Activated CD4-positive, alpha-beta T cell treated with anti-CD3 and anti-CD28 coated beads, Interleukin-2, Interleukin-4, amounts not matched to agents 100 ng/mL and 50 ng/mL, durations not matched to agents 16 hours and 8 hours (primary cell): Measurements from ENCODE around the gene IER3.
"Not testable (repeated sequence)": the region's sequence is repeated elsewhere in the genome, so short reads cannot be mapped to it uniquely, and the experiment has no call there.

Experiments used
- DNase-seq: peaks from one replicate; pipeline ENCODE4 v3.0.0-alpha.2; 2020; ENCODE audit warnings: low spot score

Gene IER3

GRCh38 chr6:30768634-30769087 lies 24.3 kb upstream of the IER3 start:
- DNase-seq: no peak

GRCh38 chr6:30767944-30768301 lies 23.6 kb upstream of the IER3 start:
- no peak for DNase-seq

GRCh38 chr6:30767158-30767943 lies 23.0 kb upstream of the IER3 start:
- peak; percentile 53 for DNase-seq

GRCh38 chr6:30766461-30767157 lies 22.3 kb upstream of the IER3 start:
- no peak for DNase-seq

GRCh38 chr6:30765495-30765894 lies 21.1 kb upstream of the IER3 start:
- not testable (repeated sequence) for DNase-seq

GRCh38 chr6:30764490-30765043 lies 20.2 kb upstream of the IER3 start:
- not testable (repeated sequence) for DNase-seq

- no peak for DNase-seq
Observed at GRCh38 chr6:30763618-30764489, 19.5 kb upstream of the IER3 start.

- no peak for DNase-seq
Observed at GRCh38 chr6:30763155-30763617, 18.8 kb upstream of the IER3 start.

- DNase-seq: no peak
Observed at GRCh38 chr6:30761791-30762429, 17.6 kb upstream of the IER3 start.

GRCh38 chr6:30760549-30760948 lies 16.2 kb upstream of the IER3 start:
- DNase-seq: no peak

GRCh38 chr6:30759575-30760239 lies 15.4 kb upstream of the IER3 start:
- DNase-seq: no peak

GRCh38 chr6:30757261-30757904 lies 13.0 kb upstream of the IER3 start:
- DNase-seq: no peak

- not testable (repeated sequence) for DNase-seq
Observed at GRCh38 chr6:30756405-30757003, 12.2 kb upstream of the IER3 start.

GRCh38 chr6:30754631-30755030 lies 10.3 kb upstream of the IER3 start:
- no peak for DNase-seq

GRCh38 chr6:30752157-30752927 lies 8.0 kb upstream of the IER3 start:
- no peak for DNase-seq

GRCh38 chr6:30750379-30750668 lies 6.0 kb upstream of the IER3 start:
- DNase-seq: no peak

GRCh38 chr6:30749554-30750378 lies 5.4 kb upstream of the IER3 start:
- DNase-seq: no peak

GRCh38 chr6:30748851-30749540 lies 4.6 kb upstream of the IER3 start:
- no peak for DNase-seq
